K562 (cell line): ENCODE measurements around the gene CCDC102B. TPM values are rescaled to one million over a fixed set of nuclear protein-coding genes. Genes with fewer than 3 reads are reported as not detected.

ENCODE experiments used
- ATAC-seq: fragments of 200-7000 bp; cut with Tn5 transposase; 3 replicates; pipeline ENCODE4 v1.9.1; 2020; ENCODE audit warnings: moderate library complexity
- BruUV-seq: library from RNA; stranded (reverse); fragments of 400-500 nt; replicated peaks from 2 replicates; lab custom pipeline; 2021; lab: Mats Ljungman, UMichigan
- CTCF ChIA-PET: fragments of 300-600 bp; formaldehyde crosslinking; extraction: SDS; loops from one replicate; lab custom pipeline; 2021; ENCODE audit warnings: low intra/inter-chr PET ratio; lab: Yijun Ruan, JAX
- POLR2A ChIA-PET: fragments of 300-600, 350-650 bp; sonication (Branson Sonifier 250); formaldehyde crosslinking; extraction: SDS; loops from one replicate; lab custom pipeline; 2021; ENCODE audit warnings: antibody characterized with exemption, inconsistent platforms; lab: Yijun Ruan, JAX
- DNase-seq, 4 experiments: peaks; one replicate each; pipeline versions ENCODE4 v3.0.0 to v3.0.0-alpha.2; 2011 to 2018; ENCODE audit warnings: low spot score in 3 of 4, mixed read lengths in 3 of 4; ENCODE audit errors: extremely low read depth in 1 of 4
- FAIRE-seq: peaks from 2 replicates; lab custom pipeline; 2011; peaks lifted over from hg19 to GRCh38; lab: Jason Lieb, UNC
- H2AFZ ChIP-seq: 2 replicates; pipeline ENCODE4 v1.6.0; 2011; ENCODE audit warnings: low read depth, low read length, control low read depth, inconsistent platforms
- H3K27ac ChIP-seq: fragments of 200-600 bp; 3 replicates; pipeline ENCODE4 v1.8.0; 2011; ENCODE audit warnings: low read depth, mild to moderate bottlenecking, control low read depth, inconsistent platforms, low read length, moderate library complexity, mixed read lengths; ENCODE audit errors: extremely low read depth
- H3K27me3 ChIP-seq, 2 experiments: fragments of 300-600 bp in 1 of 2; 2 replicates in 1 of 2; 3 replicates in 1 of 2; pipeline versions ENCODE4 v1.6.0 to v1.8.0; 2011; ENCODE audit warnings: inconsistent platforms in 2 of 2, low read length in 2 of 2, mild to moderate bottlenecking in 1 of 2, mixed read lengths in 1 of 2, moderate library complexity in 1 of 2; ENCODE audit not compliant: control insufficient read depth in 2 of 2, insufficient read depth in 2 of 2
- H3K36me3 ChIP-seq: fragments of 300-600 bp; 3 replicates; pipeline ENCODE4 v1.8.0; 2011; ENCODE audit warnings: mild to moderate bottlenecking, low read length, inconsistent platforms; ENCODE audit not compliant: control insufficient read depth, insufficient read depth
- H3K4me1 ChIP-seq, 2 experiments: fragments of 200-600 bp in 1 of 2; replicated peaks in 1 of 2; 2 replicates in 1 of 2; 3 replicates in 1 of 2; pipeline versions ENCODE4 v1.5.1 to v1.8.0; 2011; ENCODE audit warnings: inconsistent platforms in 2 of 2, low read length in 2 of 2, mild to moderate bottlenecking in 1 of 2, mixed read lengths in 1 of 2, moderate library complexity in 1 of 2; ENCODE audit not compliant: control insufficient read depth in 2 of 2, insufficient read depth in 2 of 2
- H3K4me2 ChIP-seq: 2 replicates; pipeline ENCODE4 v1.6.1; 2011; ENCODE audit warnings: low read length, control low read depth, inconsistent platforms, mixed read lengths; ENCODE audit not compliant: insufficient read depth
- H3K4me3 ChIP-seq: fragments of 200-600 bp; sonication (generic), shearing (Covaris generic); 2 replicates; pipeline ENCODE4 v1.5.1; 2016; ENCODE audit warnings: control low read depth, inconsistent platforms
- H3K79me2 ChIP-seq: fragments of 200-600 bp; 3 replicates; pipeline ENCODE4 v1.8.0; 2011; ENCODE audit warnings: low read length, inconsistent platforms; ENCODE audit not compliant: control insufficient read depth, insufficient read depth
- H3K9ac ChIP-seq, 2 experiments: 2 replicates each; pipeline versions ENCODE4 v1.6.0 to v1.6.1; 2011; ENCODE audit warnings: low read depth in 2 of 2, low read length in 2 of 2, control low read depth in 1 of 2, inconsistent platforms in 1 of 2, mild to moderate bottlenecking in 1 of 2, mixed read lengths in 1 of 2; ENCODE audit not compliant: insufficient read depth in 1 of 2
- H3K9me1 ChIP-seq: one replicate; pipeline ENCODE4 v1.6.0; 2011; ENCODE audit warnings: inconsistent platforms, mild to moderate bottlenecking, low read length, moderate library complexity; ENCODE audit not compliant: control insufficient read depth, insufficient read depth
- H3K9me3 ChIP-seq: replicated peaks from 2 replicates; pipeline ENCODE4 v1.5.1; 2011; ENCODE audit warnings: low read depth, low read length, inconsistent platforms; ENCODE audit not compliant: control insufficient read depth, insufficient read depth
- H4K20me1 ChIP-seq: replicated peaks from 2 replicates; pipeline ENCODE4 v1.6.1; 2011; ENCODE audit warnings: low read length, inconsistent platforms, mixed read lengths; ENCODE audit not compliant: control insufficient read depth, insufficient read depth
- FOXJ2 ChIP-seq: fragments of 200-800 bp; sonication (Bioruptor generic); IDR thresholded peaks from 2 replicates; pipeline ENCODE4 v1.6.1; 2016; ENCODE audit warnings: missing genetic modification characterization, missing compliant biosample characterization
- MYBL2 ChIP-seq, 2 experiments: fragments of 450-650 bp in 1 of 2; sonication (generic) in 1 of 2; formaldehyde crosslinking in 1 of 2; IDR thresholded peaks; 2 replicates each; pipeline versions ENCODE4 v1.6.1 to v1.8.1; 2017 to 2022; ENCODE audit warnings: borderline replicate concordance in 1 of 2, inconsistent platforms in 1 of 2, low read depth in 1 of 2, mild to moderate bottlenecking in 1 of 2, missing genetic modification reagents in 1 of 2, moderate library complexity in 1 of 2
- NFIX ChIP-seq: fragments of 250-450 bp; sonication (Bioruptor Pico); IDR thresholded peaks from 2 replicates; pipeline ENCODE4 v1.4.0; 2020; ENCODE audit warnings: low read depth, mild to moderate bottlenecking, moderate library complexity
- PHTF2 ChIP-seq: fragments of 250-450 bp; sonication (Bioruptor Pico); IDR thresholded peaks from 2 replicates; pipeline ENCODE4 v1.5.0; 2021; ENCODE audit warnings: mild to moderate bottlenecking
- PML ChIP-seq: IDR thresholded peaks from 2 replicates; pipeline ENCODE4 v1.6.1; 2012; ENCODE audit warnings: low read length, inconsistent platforms
- RBFOX2 ChIP-seq: fragments of 200-400 bp; formaldehyde crosslinking; IDR thresholded peaks from 2 replicates; pipeline ENCODE4 v1.6.1; 2017; ENCODE audit warnings: low read depth, mild to moderate bottlenecking, low read length, moderate library complexity
- SUPT5H ChIP-seq: fragments of 450-650 bp; IDR thresholded peaks from 2 replicates; pipeline ENCODE4 v1.6.1; 2016
- ZC3H4 ChIP-seq: sonication (generic); formaldehyde crosslinking; IDR thresholded peaks from 2 replicates; pipeline ENCODE4 v1.9.0; 2021; ENCODE audit warnings: missing genetic modification reagents, borderline replicate concordance
- ZNF57 ChIP-seq: fragments of 450-650 bp; formaldehyde crosslinking; IDR thresholded peaks from 2 replicates; pipeline ENCODE4 v1.4.0; 2020; ENCODE audit warnings: mild to moderate bottlenecking, moderate library complexity
- WGBS: fragments of 100-300 bp; shearing (Covaris generic); methylation state at CpG from one replicate; pipeline ENCODE4 v1.1.6; 2016; ENCODE audit warnings: low coverage, mixed read lengths; ENCODE audit not compliant: insufficient coverage; ENCODE audit errors: missing lambda C conversion rate; 5-methylcytosine and 5-hydroxymethylcytosine counted together
- in situ Hi-C: fragments of 300-500 bp; cut with MboI; formaldehyde crosslinking; loops from 4 replicates; pipeline ENCODE4 v1.15.0; 2018; ENCODE audit warnings: inconsistent platforms, mixed read lengths
- intact Hi-C: fragments of 100-400 bp; cut with micrococcal nuclease; formaldehyde crosslinking; loops from 2 replicates; pipeline ENCODE4 v1.14.2; 2022
- polyA plus RNA-seq, 8 experiments: library from polyadenylated mRNA; depleted of rRNA in 4 of 8; stranded (reverse) in 5 of 8; unstranded in 3 of 8; fragments of >200 nt; fragmentation: Nextera tagmentation in 2 of 8; fragmentation: Illumina TruSeq in 1 of 8; extraction: Ambion mirVana in 2 of 8; extraction: Trizol in 1 of 8; gene quantifications; 2 replicates each; pipeline versions ENCODE4 v1.2.1 to v1.2.3, GENCODE V29; 2011 to 2014; ENCODE audit warnings: inconsistent platforms in 1 of 8, missing spikeins in 1 of 8
- total RNA-seq, 7 experiments: library from RNA; depleted of rRNA in 6 of 7; stranded (reverse); fragments of >200 nt in 6 of 7; fragmentation: Illumina TruSeq in 2 of 7; extraction: Trizol in 2 of 7; gene quantifications; 2 replicates each; pipeline versions ENCODE4 v1.2.1 to v1.2.3, GENCODE V29; 2011 to 2021; ENCODE audit warnings: low replicate concordance in 1 of 7
- TF ChIP-seq, protein P1 (sequence below): fragments of 450-650 bp; IDR thresholded peaks from 2 replicates; pipeline ENCODE4 v1.6.1; 2018; ENCODE audit warnings: mild to moderate bottlenecking, low read depth; ENCODE audit not compliant: partially characterized antibody
- TF ChIP-seq, protein P2 (sequence below): sonication (generic); formaldehyde crosslinking; IDR thresholded peaks from 2 replicates; pipeline ENCODE4 v1.8.1; 2022; ENCODE audit warnings: missing genetic modification reagents
- TF ChIP-seq, protein P3 (sequence below): sonication (generic); formaldehyde crosslinking; IDR thresholded peaks from 2 replicates; pipeline ENCODE4 v1.8.0; 2023; ENCODE audit warnings: mild to moderate bottlenecking, missing genetic modification reagents

CCDC102B gene
- total and polyA plus RNA-seq, 9 of the 15 experiments (the other 6 are each of a cell fraction or from before 2014, with no cell fraction given): 0.18 to 1.5 (median 0.73) TPM

DNA sequence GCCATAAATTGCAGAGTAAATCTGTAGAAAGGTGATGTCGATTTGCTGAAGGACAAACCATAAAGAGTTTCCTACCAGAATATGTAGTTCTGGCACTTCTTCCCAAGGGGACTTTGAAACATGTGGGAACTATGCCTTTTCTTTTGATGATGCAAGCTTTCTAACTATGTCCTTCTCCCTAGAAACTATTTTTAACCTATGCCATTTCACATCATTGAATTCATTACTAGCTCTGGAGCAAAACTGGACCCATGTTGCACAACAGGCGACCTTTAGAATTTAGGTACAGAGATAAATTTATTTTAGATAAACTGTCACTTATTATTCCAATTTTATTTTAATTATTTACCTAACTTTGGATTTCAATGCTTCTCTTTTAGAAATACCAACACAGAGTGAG, 186.5 kb downstream of the CCDC102B start (continued):
- TF ChIP-seq ZNF57 (CRISPR knock-in tag) (no peak), SUPT5H (no peak), MYBL2 (IDR thresholded peaks at IDR 0.05; ENCODE audit: low read depth) (no peak), MYBL2 (CRISPR knock-in tag; IDR thresholded peaks at IDR 0.05; ENCODE audit: borderline replicate concordance) (no peak)

DNA sequence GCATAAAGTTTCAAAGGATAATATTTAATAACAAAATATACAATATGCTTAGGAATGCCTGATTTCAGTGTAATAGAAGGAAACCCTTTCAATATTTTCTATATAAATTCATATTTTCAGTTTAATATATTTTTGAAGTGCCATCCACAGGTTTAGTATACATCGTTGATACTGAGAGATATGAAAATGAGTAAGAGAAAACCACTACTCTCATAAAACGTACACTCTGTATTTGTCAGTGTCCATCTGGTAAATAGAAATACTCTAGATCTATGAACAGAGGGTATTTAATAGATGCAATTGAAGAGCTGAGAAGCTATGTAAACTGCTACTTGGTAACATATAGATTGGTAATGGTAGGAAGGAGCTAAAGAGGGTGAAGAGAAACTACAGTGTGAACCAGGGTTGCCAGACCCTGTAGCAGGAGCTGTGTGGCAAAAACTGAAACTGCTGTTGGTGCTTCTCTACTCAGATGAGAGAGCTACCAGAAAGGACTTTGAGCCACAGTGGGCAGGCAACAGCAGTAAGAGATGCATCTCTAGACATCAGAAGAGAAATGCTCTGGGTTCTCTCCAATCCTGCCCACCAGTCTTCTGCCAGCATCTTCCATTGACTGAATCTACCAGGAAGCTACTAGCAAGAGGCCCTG, 187.4 kb downstream of the CCDC102B start:
- DNase-seq: no peak
- BruUV-seq: no TSS peak
- Histone ChIP-seq H3K36me3 (no peaks in the 10 kb centered on the region), H3K4me1 (no peaks in the 10 kb centered on the region), H3K79me2 (no peaks in the 10 kb centered on the region), H4K20me1 (no peaks in the 10 kb centered on the region), H3K27me3 (no peaks in the 10 kb centered on the region), H3K9me1 (no peaks in the 10 kb centered on the region), H3K9me3 (no peaks in the 10 kb centered on the region), H3K27ac (no peak overlapping the region), H3K4me2 (no peak overlapping the region), H2AFZ (no peak overlapping the region), H3K9ac (no peak overlapping the region), H3K4me3 (no peak overlapping the region)
- no peak for FAIRE-seq
- ChIA-PET CTCF (no interaction called here), POLR2A (no interaction called here)
- intact Hi-C loops (no loop called here), in situ Hi-C loops (no loop called here)
- no peak for ATAC-seq
- 0% methylated on average over 2 of the region's 2 CpGs for WGBS
- no peak for TF ChIP-seq FOXJ2 (tag)
- TF ChIP-seq, protein P1, sequence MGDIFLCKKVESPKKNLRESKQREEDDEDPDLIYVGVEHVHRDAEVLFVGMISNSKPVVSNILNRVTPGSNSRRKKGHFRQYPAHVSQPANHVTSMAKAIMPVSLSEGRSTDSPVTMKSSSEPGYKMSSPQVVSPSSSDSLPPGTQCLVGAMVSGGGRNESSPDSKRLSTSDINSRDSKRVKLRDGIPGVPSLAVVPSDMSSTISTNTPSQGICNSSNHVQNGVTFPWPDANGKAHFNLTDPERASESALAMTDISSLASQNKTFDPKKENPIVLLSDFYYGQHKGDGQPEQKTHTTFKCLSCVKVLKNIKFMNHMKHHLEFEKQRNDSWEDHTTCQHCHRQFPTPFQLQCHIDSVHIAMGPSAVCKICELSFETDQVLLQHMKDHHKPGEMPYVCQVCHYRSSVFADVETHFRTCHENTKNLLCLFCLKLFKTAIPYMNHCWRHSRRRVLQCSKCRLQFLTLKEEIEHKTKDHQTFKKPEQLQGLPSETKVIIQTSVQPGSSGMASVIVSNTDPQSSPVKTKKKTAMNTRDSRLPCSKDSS: no peak
- TF ChIP-seq NFIX (CRISPR knock-in tag): no peak
- TF ChIP-seq, protein P2, sequence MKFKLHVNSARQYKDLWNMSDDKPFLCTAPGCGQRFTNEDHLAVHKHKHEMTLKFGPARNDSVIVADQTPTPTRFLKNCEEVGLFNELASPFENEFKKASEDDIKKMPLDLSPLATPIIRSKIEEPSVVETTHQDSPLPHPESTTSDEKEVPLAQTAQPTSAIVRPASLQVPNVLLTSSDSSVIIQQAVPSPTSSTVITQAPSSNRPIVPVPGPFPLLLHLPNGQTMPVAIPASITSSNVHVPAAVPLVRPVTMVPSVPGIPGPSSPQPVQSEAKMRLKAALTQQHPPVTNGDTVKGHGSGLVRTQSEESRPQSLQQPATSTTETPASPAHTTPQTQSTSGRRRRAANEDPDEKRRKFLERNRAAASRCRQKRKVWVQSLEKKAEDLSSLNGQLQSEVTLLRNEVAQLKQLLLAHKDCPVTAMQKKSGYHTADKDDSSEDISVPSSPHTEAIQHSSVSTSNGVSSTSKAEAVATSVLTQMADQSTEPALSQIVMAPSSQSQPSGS (CRISPR knock-in tag): no peak
- TF ChIP-seq RBFOX2: no peak
- no peak for TF ChIP-seq PHTF2 (CRISPR knock-in tag)
- TF ChIP-seq, protein P3, sequence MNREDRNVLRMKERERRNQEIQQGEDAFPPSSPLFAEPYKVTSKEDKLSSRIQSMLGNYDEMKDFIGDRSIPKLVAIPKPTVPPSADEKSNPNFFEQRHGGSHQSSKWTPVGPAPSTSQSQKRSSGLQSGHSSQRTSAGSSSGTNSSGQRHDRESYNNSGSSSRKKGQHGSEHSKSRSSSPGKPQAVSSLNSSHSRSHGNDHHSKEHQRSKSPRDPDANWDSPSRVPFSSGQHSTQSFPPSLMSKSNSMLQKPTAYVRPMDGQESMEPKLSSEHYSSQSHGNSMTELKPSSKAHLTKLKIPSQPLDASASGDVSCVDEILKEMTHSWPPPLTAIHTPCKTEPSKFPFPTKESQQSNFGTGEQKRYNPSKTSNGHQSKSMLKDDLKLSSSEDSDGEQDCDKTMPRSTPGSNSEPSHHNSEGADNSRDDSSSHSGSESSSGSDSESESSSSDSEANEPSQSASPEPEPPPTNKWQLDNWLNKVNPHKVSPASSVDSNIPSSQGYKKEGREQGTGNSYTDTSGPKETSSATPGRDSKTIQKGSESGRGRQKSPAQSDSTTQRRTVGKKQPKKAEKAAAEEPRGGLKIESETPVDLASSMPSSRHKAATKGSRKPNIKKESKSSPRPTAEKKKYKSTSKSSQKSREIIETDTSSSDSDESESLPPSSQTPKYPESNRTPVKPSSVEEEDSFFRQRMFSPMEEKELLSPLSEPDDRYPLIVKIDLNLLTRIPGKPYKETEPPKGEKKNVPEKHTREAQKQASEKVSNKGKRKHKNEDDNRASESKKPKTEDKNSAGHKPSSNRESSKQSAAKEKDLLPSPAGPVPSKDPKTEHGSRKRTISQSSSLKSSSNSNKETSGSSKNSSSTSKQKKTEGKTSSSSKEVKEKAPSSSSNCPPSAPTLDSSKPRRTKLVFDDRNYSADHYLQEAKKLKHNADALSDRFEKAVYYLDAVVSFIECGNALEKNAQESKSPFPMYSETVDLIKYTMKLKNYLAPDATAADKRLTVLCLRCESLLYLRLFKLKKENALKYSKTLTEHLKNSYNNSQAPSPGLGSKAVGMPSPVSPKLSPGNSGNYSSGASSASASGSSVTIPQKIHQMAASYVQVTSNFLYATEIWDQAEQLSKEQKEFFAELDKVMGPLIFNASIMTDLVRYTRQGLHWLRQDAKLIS: no peak
- no peak for TF ChIP-seq PML
- no peak for TF ChIP-seq ZC3H4 (CRISPR knock-in tag)
